SK-N-SH treated with all-trans-retinoic acid at 6 μM for 48 hours (cell line): ENCODE data around the gene LONRF2.

Experiments used
- CREB5 ChIP-seq: fragments of 250-450 bp; sonication (Bioruptor Pico); IDR thresholded peaks from 2 replicates; pipeline ENCODE4 v1.5.1; 2020; ENCODE audit warnings: low read depth, mild to moderate bottlenecking, moderate library complexity
- ISL1 ChIP-seq: fragments of 250-450 bp; sonication (Bioruptor Pico); IDR thresholded peaks from 2 replicates; pipeline ENCODE4 v2.1.2; 2022; ENCODE audit warnings: mild to moderate bottlenecking, moderate library complexity
- OSR1 ChIP-seq: fragments of 250-450 bp; sonication (Bioruptor Pico); IDR thresholded peaks from 2 replicates; pipeline ENCODE4 v1.8.0; 2022; ENCODE audit warnings: moderate library complexity, mild to moderate bottlenecking, inconsistent platforms
- RARB ChIP-seq: fragments of 250-450 bp; sonication (Bioruptor Pico); IDR thresholded peaks from 2 replicates; pipeline ENCODE4 v1.8.0; 2021; ENCODE audit warnings: mild to moderate bottlenecking, moderate library complexity
- TOX ChIP-seq: fragments of 250-450 bp; sonication (Bioruptor Pico); IDR thresholded peaks from 2 replicates; pipeline ENCODE4 v1.8.0; 2021; ENCODE audit warnings: mild to moderate bottlenecking, moderate library complexity, borderline replicate concordance
- ZC3H10 ChIP-seq: fragments of 250-450 bp; sonication (Bioruptor Pico); IDR thresholded peaks from 2 replicates; pipeline ENCODE4 v1.5.1; 2021; ENCODE audit warnings: mild to moderate bottlenecking, moderate library complexity
- ZFP30 ChIP-seq: fragments of 450-650 bp; formaldehyde crosslinking; IDR thresholded peaks from 2 replicates; pipeline ENCODE4 v1.5.0; 2022; ENCODE audit warnings: mild to moderate bottlenecking, moderate library complexity
- ZNF8 ChIP-seq: fragments of 450-650 bp; formaldehyde crosslinking; IDR thresholded peaks from 2 replicates; pipeline ENCODE4 v1.5.0; 2020; ENCODE audit warnings: mild to moderate bottlenecking, moderate library complexity
- TF ChIP-seq, protein P1 (sequence below): fragments of 250-450 bp; sonication (Bioruptor Pico); IDR thresholded peaks from 2 replicates; pipeline ENCODE4 v1.8.0; 2020; ENCODE audit warnings: mild to moderate bottlenecking, moderate library complexity, borderline replicate concordance
- TF ChIP-seq, protein P2 (sequence below): fragments of 250-450 bp; sonication (Bioruptor Pico); IDR thresholded peaks from 2 replicates; pipeline ENCODE4 v1.8.0; 2021; ENCODE audit warnings: low read depth, mild to moderate bottlenecking, moderate library complexity, borderline replicate concordance

DNA sequence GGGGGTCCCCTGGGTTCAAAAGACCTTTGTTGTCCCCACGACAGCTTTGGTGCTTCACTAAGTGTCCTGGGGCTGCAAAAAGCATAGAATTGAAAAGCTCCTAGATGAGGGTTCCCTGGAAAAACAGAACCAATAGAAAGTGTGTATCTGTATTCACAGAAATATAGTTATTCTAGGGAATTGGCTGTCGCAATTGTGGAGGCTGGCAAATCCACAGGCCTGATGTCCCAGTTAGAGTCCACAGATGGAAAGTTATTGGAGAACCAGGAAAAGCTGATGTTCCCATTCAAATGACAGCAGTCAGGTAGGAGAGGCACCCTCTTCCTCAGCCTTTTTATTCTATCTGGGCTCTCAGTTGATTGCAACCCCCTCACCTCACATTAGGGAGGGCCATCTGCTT is 65.5 kb downstream of the LONRF2 start:
- TF ChIP-seq, protein P1, sequence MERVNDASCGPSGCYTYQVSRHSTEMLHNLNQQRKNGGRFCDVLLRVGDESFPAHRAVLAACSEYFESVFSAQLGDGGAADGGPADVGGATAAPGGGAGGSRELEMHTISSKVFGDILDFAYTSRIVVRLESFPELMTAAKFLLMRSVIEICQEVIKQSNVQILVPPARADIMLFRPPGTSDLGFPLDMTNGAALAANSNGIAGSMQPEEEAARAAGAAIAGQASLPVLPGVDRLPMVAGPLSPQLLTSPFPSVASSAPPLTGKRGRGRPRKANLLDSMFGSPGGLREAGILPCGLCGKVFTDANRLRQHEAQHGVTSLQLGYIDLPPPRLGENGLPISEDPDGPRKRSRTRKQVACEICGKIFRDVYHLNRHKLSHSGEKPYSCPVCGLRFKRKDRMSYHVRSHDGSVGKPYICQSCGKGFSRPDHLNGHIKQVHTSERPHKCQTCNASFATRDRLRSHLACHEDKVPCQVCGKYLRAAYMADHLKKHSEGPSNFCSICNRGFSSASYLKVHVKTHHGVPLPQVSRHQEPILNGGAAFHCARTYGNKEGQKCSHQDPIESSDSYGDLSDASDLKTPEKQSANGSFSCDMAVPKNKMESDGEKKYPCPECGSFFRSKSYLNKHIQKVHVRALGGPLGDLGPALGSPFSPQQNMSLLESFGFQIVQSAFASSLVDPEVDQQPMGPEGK (CRISPR knock-in tag): no peak
- TF ChIP-seq TOX (CRISPR knock-in tag): no peak
- TF ChIP-seq ZFP30 (CRISPR knock-in tag): no peak
- no peak for TF ChIP-seq OSR1 (CRISPR knock-in tag)
- no peak for TF ChIP-seq CREB5 (CRISPR knock-in tag)
- no peak for TF ChIP-seq ZC3H10 (CRISPR knock-in tag)
- no peak for TF ChIP-seq ISL1 (CRISPR knock-in tag)
- TF ChIP-seq, protein P2, sequence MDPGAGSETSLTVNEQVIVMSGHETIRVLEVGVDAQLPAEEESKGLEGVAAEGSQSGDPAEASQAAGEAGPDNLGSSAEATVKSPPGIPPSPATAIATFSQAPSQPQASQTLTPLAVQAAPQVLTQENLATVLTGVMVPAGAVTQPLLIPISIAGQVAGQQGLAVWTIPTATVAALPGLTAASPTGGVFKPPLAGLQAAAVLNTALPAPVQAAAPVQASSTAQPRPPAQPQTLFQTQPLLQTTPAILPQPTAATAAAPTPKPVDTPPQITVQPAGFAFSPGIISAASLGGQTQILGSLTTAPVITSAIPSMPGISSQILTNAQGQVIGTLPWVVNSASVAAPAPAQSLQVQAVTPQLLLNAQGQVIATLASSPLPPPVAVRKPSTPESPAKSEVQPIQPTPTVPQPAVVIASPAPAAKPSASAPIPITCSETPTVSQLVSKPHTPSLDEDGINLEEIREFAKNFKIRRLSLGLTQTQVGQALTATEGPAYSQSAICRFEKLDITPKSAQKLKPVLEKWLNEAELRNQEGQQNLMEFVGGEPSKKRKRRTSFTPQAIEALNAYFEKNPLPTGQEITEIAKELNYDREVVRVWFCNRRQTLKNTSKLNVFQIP (CRISPR knock-in tag): no peak
- no peak for TF ChIP-seq RARB (CRISPR knock-in tag)
- no peak for TF ChIP-seq ZNF8 (CRISPR knock-in tag)
